Measurements from ENCODE around the gene RPS26. TPM values are rescaled to one million over a fixed set of nuclear protein-coding genes. Genes with fewer than 3 reads are reported as not detected.

Gene RPS26
- total RNA-seq, 1 experiment from 2014 or later: 77.2 TPM

- Mint-ChIP-seq H3K9me3 (no peaks in the 10 kb centered on the region), H3K4me3 (no peak overlapping the region), H3K27ac (no peak overlapping the region; the same call in 1 of the 2 replicates), H3K27me3 (ENCODE audit: low read depth) (no peaks in the 10 kb centered on the region), H3K36me3 (0 out of 2 replicates have a peak, but pooled peaks cover 5% of the 10 kb centered on the region), H3K4me1 (peaks cover 24% of the 10 kb centered on the region)
- POLR2A ChIA-PET: no interaction called here
- CTCF ChIA-PET: no interaction called here
- TF ChIP-seq JAZF1 (CRISPR knock-in tag; IDR thresholded peaks at IDR 0.05) (no peak), NFE2L1 (CRISPR knock-in tag; IDR thresholded peaks at IDR 0.05) (no peak)
- DNase-seq (ENCODE audit: low spot score) (no peak), ATAC-seq (no peak)
Measured at GRCh38 chr12:56017181-56017580, 24.5 kb upstream of the RPS26 start.

DNA sequence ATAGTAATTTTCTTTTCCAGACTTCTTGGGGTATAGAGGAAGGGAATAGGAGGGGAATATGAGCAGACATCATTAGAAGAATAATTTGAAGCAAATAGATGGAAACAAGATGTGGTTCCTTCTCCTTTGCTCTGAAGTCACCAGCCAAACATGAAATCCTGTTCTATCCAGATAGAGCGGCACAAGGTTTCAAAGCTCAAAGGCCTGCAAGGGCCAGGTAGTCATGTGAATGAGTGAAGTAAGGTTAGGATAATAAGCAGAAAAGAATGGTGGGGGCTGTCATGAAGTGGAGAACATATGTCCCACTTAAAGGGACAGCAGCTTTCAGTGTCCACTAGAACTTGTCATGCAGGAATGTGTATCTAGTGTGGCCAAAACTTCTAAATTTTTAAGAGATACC lies 23.4 kb upstream of the RPS26 start:
- ATAC-seq (no peak), DNase-seq (ENCODE audit: low spot score) (no peak)
- TF ChIP-seq ZNF317 (CRISPR knock-in tag; IDR thresholded peaks at IDR 0.05; ENCODE audit: borderline replicate concordance, low read depth): no peak
- TF ChIP-seq ZNF423 (CRISPR knock-in tag; IDR thresholded peaks at IDR 0.05): no peak
- TF ChIP-seq, protein P1, sequence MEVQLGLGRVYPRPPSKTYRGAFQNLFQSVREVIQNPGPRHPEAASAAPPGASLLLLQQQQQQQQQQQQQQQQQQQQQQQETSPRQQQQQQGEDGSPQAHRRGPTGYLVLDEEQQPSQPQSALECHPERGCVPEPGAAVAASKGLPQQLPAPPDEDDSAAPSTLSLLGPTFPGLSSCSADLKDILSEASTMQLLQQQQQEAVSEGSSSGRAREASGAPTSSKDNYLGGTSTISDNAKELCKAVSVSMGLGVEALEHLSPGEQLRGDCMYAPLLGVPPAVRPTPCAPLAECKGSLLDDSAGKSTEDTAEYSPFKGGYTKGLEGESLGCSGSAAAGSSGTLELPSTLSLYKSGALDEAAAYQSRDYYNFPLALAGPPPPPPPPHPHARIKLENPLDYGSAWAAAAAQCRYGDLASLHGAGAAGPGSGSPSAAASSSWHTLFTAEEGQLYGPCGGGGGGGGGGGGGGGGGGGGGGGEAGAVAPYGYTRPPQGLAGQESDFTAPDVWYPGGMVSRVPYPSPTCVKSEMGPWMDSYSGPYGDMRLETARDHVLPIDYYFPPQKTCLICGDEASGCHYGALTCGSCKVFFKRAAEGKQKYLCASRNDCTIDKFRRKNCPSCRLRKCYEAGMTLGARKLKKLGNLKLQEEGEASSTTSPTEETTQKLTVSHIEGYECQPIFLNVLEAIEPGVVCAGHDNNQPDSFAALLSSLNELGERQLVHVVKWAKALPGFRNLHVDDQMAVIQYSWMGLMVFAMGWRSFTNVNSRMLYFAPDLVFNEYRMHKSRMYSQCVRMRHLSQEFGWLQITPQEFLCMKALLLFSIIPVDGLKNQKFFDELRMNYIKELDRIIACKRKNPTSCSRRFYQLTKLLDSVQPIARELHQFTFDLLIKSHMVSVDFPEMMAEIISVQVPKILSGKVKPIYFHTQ (CRISPR knock-in tag; IDR thresholded peaks at IDR 0.05): no peak
- Mint-ChIP-seq H3K27ac (no peak overlapping the region), H3K36me3 (0 out of 2 replicates have a peak, but pooled peaks cover 5% of the 10 kb centered on the region), H3K27me3 (ENCODE audit: low read depth) (no peaks in the 10 kb centered on the region), H3K4me3 (no peak overlapping the region), H3K4me1 (peaks cover 29% of the 10 kb centered on the region), H3K9me3 (no peaks in the 10 kb centered on the region)
- CTCF ChIA-PET: no interaction called here
- POLR2A ChIA-PET: no interaction called here

DNA sequence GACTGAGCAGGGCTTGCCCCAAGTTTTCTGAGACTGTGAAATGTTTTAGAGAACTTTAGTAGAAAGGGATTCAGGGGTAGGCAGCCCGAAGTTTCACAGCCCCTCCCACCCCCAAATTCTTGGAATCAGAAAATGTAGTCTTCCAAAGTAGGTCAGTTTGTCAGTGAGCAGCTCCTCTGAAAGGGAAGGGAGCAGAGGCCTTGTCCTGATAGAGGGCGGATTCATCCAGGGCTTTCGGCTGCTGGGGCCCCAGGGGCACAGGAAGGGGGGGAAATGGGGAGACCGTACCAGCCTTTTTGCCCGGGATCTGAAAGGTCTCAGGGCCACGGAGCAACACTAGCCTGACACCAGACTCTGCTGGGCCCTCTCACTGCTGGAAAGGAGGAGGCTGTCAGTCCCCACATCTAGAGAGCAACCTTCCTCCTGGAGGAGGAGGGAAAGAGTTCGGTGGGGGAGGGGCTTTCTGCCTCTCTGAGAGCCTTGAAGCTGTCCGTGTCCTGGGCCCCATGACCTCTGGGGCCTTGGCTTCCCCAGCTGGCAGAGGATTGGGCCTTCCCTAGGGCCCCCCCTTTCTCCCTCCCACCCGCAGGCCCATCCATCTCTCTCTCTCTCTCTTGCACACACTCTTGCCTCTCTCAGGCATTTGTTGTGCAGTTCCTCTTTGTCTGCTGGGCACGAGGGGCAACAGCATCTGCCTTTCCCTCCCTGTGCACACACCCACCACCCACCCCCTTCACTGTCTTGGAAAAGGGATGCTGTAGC lies 21.1 kb upstream of the RPS26 start, which contains the start of gene IKZF4:
TSS of gene IKZF4 (plus strand) at position 621 of the 762 bp plus-strand sequence. CDS start 451 bp downstream, outside the sequence.
- ATAC-seq (peak; percentile 91), DNase-seq (ENCODE audit: low spot score) (peak; percentile 72)
- H3K4me1 Mint-ChIP-seq: peaks cover 29% of the 10 kb centered on the region
- peaks cover 11% of the 10 kb centered on the region for H3K36me3 Mint-ChIP-seq
- POLR2A ChIA-PET: interaction anchor here (1.3 to 2.3 kb wide), 2 partner anchors 13 to 46 kb away, joined by 5 to 21 read pairs; partner anchors contain the start of gene RAB5B
- H3K27me3 Mint-ChIP-seq (ENCODE audit: low read depth): no peaks in the 10 kb centered on the region
- H3K4me3 Mint-ChIP-seq: peak within 1 kb of the TSS; percentile 89
- TF ChIP-seq FOXK1 (CRISPR knock-in tag; IDR thresholded peaks at IDR 0.05): no peak
- CTCF ChIA-PET: interaction anchor here (0.5 to 4.0 kb wide), 10 partner anchors 9 to 1472 kb away, joined by 3 to 32 read pairs (median 4); partner anchors contain the start of genes RAB5B and SUOX
- no peaks in the 10 kb centered on the region for H3K9me3 Mint-ChIP-seq
- peak within 1 kb of the TSS; percentile 95 for H3K27ac Mint-ChIP-seq

GRCh38 chr12:56021889-56022497 lies 19.7 kb upstream of the RPS26 start:
- H3K4me3 Mint-ChIP-seq: peak overlapping the region; percentile 89
- H3K36me3 Mint-ChIP-seq: peaks cover 17% of the 10 kb centered on the region
- ChIA-PET CTCF (interaction anchor here (0.6 to 4.0 kb wide), 4 partner anchors 26 to 1631 kb away, joined by 4 to 32 read pairs (median 4); partner anchors contain the start of genes RAB5B and SUOX), POLR2A (interaction anchor here (0.5 to 2.3 kb wide), 2 partner anchors 14 to 19 kb away, joined by 3 to 21 read pairs; no protein-coding TSS in a partner anchor)
- H3K27ac Mint-ChIP-seq: no peak overlapping the region
- DNase-seq (ENCODE audit: low spot score) (no peak), ATAC-seq (no peak)
- no peaks in the 10 kb centered on the region for H3K9me3 Mint-ChIP-seq
- H3K4me1 Mint-ChIP-seq: peaks cover 29% of the 10 kb centered on the region
- no peaks in the 10 kb centered on the region for H3K27me3 Mint-ChIP-seq (ENCODE audit: low read depth)
- TF ChIP-seq, protein P2, sequence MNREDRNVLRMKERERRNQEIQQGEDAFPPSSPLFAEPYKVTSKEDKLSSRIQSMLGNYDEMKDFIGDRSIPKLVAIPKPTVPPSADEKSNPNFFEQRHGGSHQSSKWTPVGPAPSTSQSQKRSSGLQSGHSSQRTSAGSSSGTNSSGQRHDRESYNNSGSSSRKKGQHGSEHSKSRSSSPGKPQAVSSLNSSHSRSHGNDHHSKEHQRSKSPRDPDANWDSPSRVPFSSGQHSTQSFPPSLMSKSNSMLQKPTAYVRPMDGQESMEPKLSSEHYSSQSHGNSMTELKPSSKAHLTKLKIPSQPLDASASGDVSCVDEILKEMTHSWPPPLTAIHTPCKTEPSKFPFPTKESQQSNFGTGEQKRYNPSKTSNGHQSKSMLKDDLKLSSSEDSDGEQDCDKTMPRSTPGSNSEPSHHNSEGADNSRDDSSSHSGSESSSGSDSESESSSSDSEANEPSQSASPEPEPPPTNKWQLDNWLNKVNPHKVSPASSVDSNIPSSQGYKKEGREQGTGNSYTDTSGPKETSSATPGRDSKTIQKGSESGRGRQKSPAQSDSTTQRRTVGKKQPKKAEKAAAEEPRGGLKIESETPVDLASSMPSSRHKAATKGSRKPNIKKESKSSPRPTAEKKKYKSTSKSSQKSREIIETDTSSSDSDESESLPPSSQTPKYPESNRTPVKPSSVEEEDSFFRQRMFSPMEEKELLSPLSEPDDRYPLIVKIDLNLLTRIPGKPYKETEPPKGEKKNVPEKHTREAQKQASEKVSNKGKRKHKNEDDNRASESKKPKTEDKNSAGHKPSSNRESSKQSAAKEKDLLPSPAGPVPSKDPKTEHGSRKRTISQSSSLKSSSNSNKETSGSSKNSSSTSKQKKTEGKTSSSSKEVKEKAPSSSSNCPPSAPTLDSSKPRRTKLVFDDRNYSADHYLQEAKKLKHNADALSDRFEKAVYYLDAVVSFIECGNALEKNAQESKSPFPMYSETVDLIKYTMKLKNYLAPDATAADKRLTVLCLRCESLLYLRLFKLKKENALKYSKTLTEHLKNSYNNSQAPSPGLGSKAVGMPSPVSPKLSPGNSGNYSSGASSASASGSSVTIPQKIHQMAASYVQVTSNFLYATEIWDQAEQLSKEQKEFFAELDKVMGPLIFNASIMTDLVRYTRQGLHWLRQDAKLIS (CRISPR knock-in tag; IDR thresholded peaks at IDR 0.05; ENCODE audit: borderline replicate concordance): no peak
- TF ChIP-seq NFE2L1 (CRISPR knock-in tag; IDR thresholded peaks at IDR 0.05) (no peak), ZBTB21 (CRISPR knock-in tag; IDR thresholded peaks at IDR 0.05; ENCODE audit: borderline replicate concordance) (no peak), ERG (CRISPR knock-in tag; IDR thresholded peaks at IDR 0.05) (no peak), TCF7 (CRISPR knock-in tag; IDR thresholded peaks at IDR 0.05; ENCODE audit: low read depth) (no peak), CTCF (IDR thresholded peaks at IDR 0.05) (no peak), IRF2 (CRISPR knock-in tag; IDR thresholded peaks at IDR 0.05; ENCODE audit: borderline replicate concordance, low read depth) (no peak), ZNF416 (CRISPR knock-in tag; IDR thresholded peaks at IDR 0.05) (no peak)
- TF ChIP-seq, protein P3, sequence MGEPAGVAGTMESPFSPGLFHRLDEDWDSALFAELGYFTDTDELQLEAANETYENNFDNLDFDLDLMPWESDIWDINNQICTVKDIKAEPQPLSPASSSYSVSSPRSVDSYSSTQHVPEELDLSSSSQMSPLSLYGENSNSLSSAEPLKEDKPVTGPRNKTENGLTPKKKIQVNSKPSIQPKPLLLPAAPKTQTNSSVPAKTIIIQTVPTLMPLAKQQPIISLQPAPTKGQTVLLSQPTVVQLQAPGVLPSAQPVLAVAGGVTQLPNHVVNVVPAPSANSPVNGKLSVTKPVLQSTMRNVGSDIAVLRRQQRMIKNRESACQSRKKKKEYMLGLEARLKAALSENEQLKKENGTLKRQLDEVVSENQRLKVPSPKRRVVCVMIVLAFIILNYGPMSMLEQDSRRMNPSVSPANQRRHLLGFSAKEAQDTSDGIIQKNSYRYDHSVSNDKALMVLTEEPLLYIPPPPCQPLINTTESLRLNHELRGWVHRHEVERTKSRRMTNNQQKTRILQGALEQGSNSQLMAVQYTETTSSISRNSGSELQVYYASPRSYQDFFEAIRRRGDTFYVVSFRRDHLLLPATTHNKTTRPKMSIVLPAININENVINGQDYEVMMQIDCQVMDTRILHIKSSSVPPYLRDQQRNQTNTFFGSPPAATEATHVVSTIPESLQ (CRISPR knock-in tag; IDR thresholded peaks at IDR 0.05): no peak
